Measurements from ENCODE around the gene TRPM2.

The TRPM2 gene

GRCh38 chr21:44353191-44353970 lies at the start of gene TRPM2:
TSS of gene TRPM2 (plus strand) at chr21:44353621. CDS start at chr21:44353701, 80 bp downstream.
- DNase-seq (ENCODE audit: low read depth) = no peak

GRCh38 chr21:44304011-44304616 lies 49.3 kb upstream of the TRPM2 start:
- DNase-seq (ENCODE audit: low read depth) = no peak

GRCh38 chr21:44304877-44305293 lies 48.5 kb upstream of the TRPM2 start:
- DNase-seq (ENCODE audit: low read depth) = no peak

- DNase-seq (ENCODE audit: low read depth) = no peak
These were observed 47.7 kb upstream of the TRPM2 start for GRCh38 chr21:44305691-44306090.

- DNase-seq (ENCODE audit: low read depth) = no peak
These were observed 46.3 kb upstream of the TRPM2 start for GRCh38 chr21:44306936-44307704.

- DNase-seq (ENCODE audit: low read depth) = no peak
These were observed 42.6 kb upstream of the TRPM2 start for GRCh38 chr21:44310628-44311507.

- DNase-seq (ENCODE audit: low read depth) = no peak
These were observed 41.3 kb upstream of the TRPM2 start for GRCh38 chr21:44312089-44312488.

GRCh38 chr21:44312716-44313115 lies 40.7 kb upstream of the TRPM2 start:
- no peak for DNase-seq (ENCODE audit: low read depth)

- no peak for DNase-seq (ENCODE audit: low read depth)
These were observed 40.0 kb upstream of the TRPM2 start for GRCh38 chr21:44313451-44313850.

GRCh38 chr21:44314128-44314527 lies 39.3 kb upstream of the TRPM2 start:
- no peak for DNase-seq (ENCODE audit: low read depth)

- no peak for DNase-seq (ENCODE audit: low read depth)
These were observed 38.9 kb upstream of the TRPM2 start for GRCh38 chr21:44314561-44314960.

- no peak for DNase-seq (ENCODE audit: low read depth)
These were observed 37.7 kb upstream of the TRPM2 start for GRCh38 chr21:44315691-44316203.

- DNase-seq (ENCODE audit: low read depth) = no peak
These were observed 37.0 kb upstream of the TRPM2 start for GRCh38 chr21:44316277-44316900.

GRCh38 chr21:44317241-44317782 lies 36.1 kb upstream of the TRPM2 start:
- no peak for DNase-seq (ENCODE audit: low read depth)

- no peak for DNase-seq (ENCODE audit: low read depth)
These were observed 35.5 kb upstream of the TRPM2 start for GRCh38 chr21:44317871-44318270.

GRCh38 chr21:44318489-44319285 lies 34.7 kb upstream of the TRPM2 start:
- no peak for DNase-seq (ENCODE audit: low read depth)

GRCh38 chr21:44319407-44320065 lies 33.9 kb upstream of the TRPM2 start:
- no peak for DNase-seq (ENCODE audit: low read depth)

- DNase-seq (ENCODE audit: low read depth) = no peak
These were observed 32.6 kb upstream of the TRPM2 start for GRCh38 chr21:44320847-44321246.

GRCh38 chr21:44321846-44322450 lies 31.5 kb upstream of the TRPM2 start:
- no peak for DNase-seq (ENCODE audit: low read depth)

Data from activated T-cell treated with anti-CD3 and anti-CD28 coated beads for 48 hours (primary cell).